HepG2 (cell line): ENCODE measurements around the gene GDF11.

Source experiments
- ADNP ChIP-seq: sonication (generic); formaldehyde crosslinking; IDR thresholded peaks from 2 replicates; pipeline ENCODE4 v1.4.0; 2020; ENCODE audit warnings: missing genetic modification reagents
- BRCA1 ChIP-seq: sonication (generic); formaldehyde crosslinking; IDR thresholded peaks from 2 replicates; pipeline ENCODE4 v1.4.0; 2020; ENCODE audit warnings: missing genetic modification reagents
- CREM ChIP-seq, 2 experiments: sonication (generic) in 1 of 2; formaldehyde crosslinking in 1 of 2; IDR thresholded peaks; 2 replicates each; pipeline versions ENCODE4 v1.4.0 to v1.6.1; 2016 to 2020; ENCODE audit warnings: antibody characterized with exemption in 1 of 2, mild to moderate bottlenecking in 1 of 2, missing genetic modification reagents in 1 of 2
- CTCF ChIP-seq: sonication (generic); formaldehyde crosslinking; IDR thresholded peaks from 2 replicates; pipeline ENCODE4 v1.5.0; 2020; ENCODE audit warnings: mild to moderate bottlenecking, missing genetic modification reagents, moderate library complexity
- ERF ChIP-seq: IDR thresholded peaks from 2 replicates; pipeline ENCODE4 v1.6.1; 2018; ENCODE audit warnings: missing biosample characterization, missing genetic modification reagents
- KAT2B ChIP-seq: fragments of 150-350 bp; IDR thresholded peaks from 2 replicates; pipeline ENCODE4 v1.6.1; 2014; ENCODE audit warnings: low read depth, low read length, borderline replicate concordance
- KDM5B ChIP-seq: sonication (generic); formaldehyde crosslinking; IDR thresholded peaks from 2 replicates; pipeline ENCODE4 v1.4.0; 2020; ENCODE audit warnings: missing genetic modification reagents, mild to moderate bottlenecking, borderline replicate concordance
- NR2C2 ChIP-seq: sonication (generic); formaldehyde crosslinking; IDR thresholded peaks from 2 replicates; pipeline ENCODE4 v1.4.0; 2020; ENCODE audit warnings: missing genetic modification reagents, mild to moderate bottlenecking, moderate library complexity, borderline replicate concordance
- POGK ChIP-seq: sonication (generic); formaldehyde crosslinking; conservative IDR thresholded peaks from 2 replicates; pipeline ENCODE4 v1.8.0; 2022; ENCODE audit warnings: mild to moderate bottlenecking, moderate library complexity, missing genetic modification reagents
- SRF ChIP-seq: IDR thresholded peaks from 2 replicates; pipeline ENCODE4 v1.6.1; 2011; ENCODE audit warnings: mild to moderate bottlenecking, low read depth, low read length, moderate library complexity
- ZNF674 ChIP-seq: sonication (generic); formaldehyde crosslinking; IDR thresholded peaks from 2 replicates; pipeline ENCODE4 v1.5.0; 2020; ENCODE audit warnings: low read depth, mild to moderate bottlenecking, missing genetic modification reagents
- ZNF749 ChIP-seq: sonication (generic); formaldehyde crosslinking; IDR thresholded peaks from 2 replicates; pipeline ENCODE4 v1.8.0; 2022; ENCODE audit warnings: mild to moderate bottlenecking, missing genetic modification reagents, moderate library complexity, borderline replicate concordance

GRCh38 chr12:55788546-55788945 lies 45.6 kb downstream of the GDF11 start:
- TF ChIP-seq NR2C2 (CRISPR knock-in tag), result no peak
- no peak for TF ChIP-seq CTCF
- TF ChIP-seq ZNF749 (CRISPR knock-in tag), result no peak
- TF ChIP-seq POGK (CRISPR knock-in tag), result no peak
- no peak for TF ChIP-seq ADNP (CRISPR knock-in tag)
- TF ChIP-seq BRCA1 (CRISPR knock-in tag), result no peak
- TF ChIP-seq KDM5B (CRISPR knock-in tag), result no peak
- no peak for TF ChIP-seq SRF
- no peak for TF ChIP-seq KAT2B
- TF ChIP-seq ERF (CRISPR knock-in tag), result no peak
- TF ChIP-seq ZNF674, result no peak
- TF ChIP-seq CREM (IDR thresholded peaks at IDR 0.05), result no peak
- no peak for TF ChIP-seq CREM (CRISPR knock-in tag; IDR thresholded peaks at IDR 0.05)
